Duodenal mucosa (tissue), 2 donors: ENCODE measurements around the gene EPB41L1.

Source experiments
- H3K27ac ChIP-seq: one replicate; pipeline ENCODE4 v1.7.0; 2013; ENCODE audit warnings: low read depth, low read length
- H3K27me3 ChIP-seq, 2 donors: one replicate each; pipeline ENCODE4 v1.7.0; 2013; ENCODE audit warnings: low read length in 2 of 2, control low read depth in 1 of 2; ENCODE audit not compliant: insufficient read depth in 2 of 2, control insufficient read depth in 1 of 2
- H3K36me3 ChIP-seq, 2 donors: one replicate each; pipeline ENCODE4 v1.7.0; 2013; ENCODE audit warnings: low read length in 2 of 2, control low read depth in 1 of 2; ENCODE audit not compliant: insufficient read depth in 2 of 2, control insufficient read depth in 1 of 2
- H3K4me1 ChIP-seq, 2 donors: one replicate each; pipeline ENCODE4 v1.7.0; 2013; ENCODE audit warnings: low read length in 2 of 2, control low read depth in 1 of 2; ENCODE audit not compliant: insufficient read depth in 2 of 2, control insufficient read depth in 1 of 2
- H3K4me3 ChIP-seq, 2 donors: one replicate each; pipeline ENCODE4 v1.7.0; 2013; ENCODE audit warnings: low read length in 2 of 2, low read depth in 1 of 2
- H3K9ac ChIP-seq, 2 donors: one replicate each; pipeline ENCODE4 v1.7.0; 2013; ENCODE audit warnings: low read length in 2 of 2, low read depth in 1 of 2
- H3K9me3 ChIP-seq, 2 donors: one replicate each; pipeline ENCODE4 v1.7.0; 2013; ENCODE audit warnings: low read length in 2 of 2, control low read depth in 1 of 2; ENCODE audit not compliant: control insufficient read depth in 1 of 2

The EPB41L1 gene

DNA sequence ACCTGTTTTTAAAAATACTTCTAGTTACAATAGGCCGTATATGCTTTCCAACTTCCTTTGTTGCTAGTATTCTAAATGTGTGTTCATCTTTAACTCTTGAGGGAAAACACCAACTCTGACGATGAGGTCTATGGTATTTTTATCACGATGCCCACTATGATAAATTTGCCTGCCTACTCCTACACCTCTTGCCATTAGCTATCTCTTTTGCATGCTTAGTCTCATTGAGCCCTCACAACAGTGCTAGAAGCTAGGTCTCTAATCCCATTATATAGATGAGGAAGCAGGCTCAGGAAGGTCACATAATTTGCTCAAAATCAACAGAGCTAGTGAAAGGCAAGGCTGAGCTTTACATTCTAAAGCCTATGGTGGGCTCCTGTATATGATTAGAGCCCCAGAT, 94.9 kb downstream of the EPB41L1 start:
- Histone ChIP-seq H3K9ac (no peak overlapping the region), H3K9me3 (no peaks in the 10 kb centered on the region), H3K27me3 (no peaks in the 10 kb centered on the region), H3K4me3 (no peak overlapping the region), H3K4me1 (no peaks in the 10 kb centered on the region), H3K27ac (no peak overlapping the region), H3K36me3 (peaks cover 40 to 70% of the 10 kb centered on the region in 2 donors)

DNA sequence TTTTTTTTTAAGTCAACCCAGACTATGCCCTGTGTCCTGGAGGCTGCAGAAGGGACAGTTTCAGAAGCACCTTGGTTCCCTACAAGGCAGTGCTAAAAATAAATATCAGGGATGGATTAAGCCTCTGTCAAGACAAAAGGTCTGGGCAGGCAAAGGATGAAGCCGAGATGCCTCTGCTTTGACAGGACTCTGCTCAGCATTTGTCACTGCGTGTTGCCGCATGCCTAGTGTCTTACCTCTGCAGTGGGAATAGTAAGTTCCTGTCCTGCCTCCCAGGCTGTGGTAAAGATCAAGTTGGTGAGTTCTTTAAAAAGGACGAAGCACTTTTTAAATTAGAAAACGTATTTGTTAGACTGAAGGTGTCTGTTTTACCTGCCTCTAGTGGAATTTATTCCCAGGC, 96.9 kb downstream of the EPB41L1 start:
- no peaks in the 10 kb centered on the region for H3K27me3 ChIP-seq
- no peaks in the 10 kb centered on the region for H3K9me3 ChIP-seq
- no peak overlapping the region for H3K27ac ChIP-seq
- H3K4me1 ChIP-seq = no peaks in the 10 kb centered on the region
- peaks cover 22 to 66% of the 10 kb centered on the region in 2 donors for H3K36me3 ChIP-seq
- no peak overlapping the region for H3K9ac ChIP-seq
- no peak overlapping the region for H3K4me3 ChIP-seq

DNA sequence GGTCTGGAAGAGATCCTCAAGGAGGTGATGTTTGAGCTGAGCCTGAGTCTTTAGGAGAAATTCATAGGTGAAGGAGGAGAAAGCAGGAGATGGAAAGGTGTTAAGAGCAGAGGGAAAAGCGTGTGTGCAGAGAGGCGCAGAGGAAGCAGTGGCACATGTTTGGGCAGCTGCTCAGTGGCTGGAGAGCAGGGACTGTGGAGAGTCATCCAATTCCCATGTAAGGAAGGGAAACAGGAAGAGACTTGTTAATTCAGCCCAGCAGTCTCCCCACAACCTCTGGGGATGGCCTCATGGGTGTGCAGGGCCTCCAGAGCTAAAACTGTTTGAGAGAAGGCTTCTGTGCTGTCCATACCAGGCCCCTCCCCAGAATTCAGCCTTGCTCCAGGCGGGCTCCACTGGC, 98.0 kb downstream of the EPB41L1 start:
- Histone ChIP-seq H3K9me3 (no peaks in the 10 kb centered on the region), H3K36me3 (peaks cover 25 to 64% of the 10 kb centered on the region in 2 donors), H3K4me1 (no peaks in the 10 kb centered on the region), H3K9ac (no peak overlapping the region), H3K4me3 (no peak overlapping the region), H3K27ac (no peak overlapping the region), H3K27me3 (no peaks in the 10 kb centered on the region)

DNA sequence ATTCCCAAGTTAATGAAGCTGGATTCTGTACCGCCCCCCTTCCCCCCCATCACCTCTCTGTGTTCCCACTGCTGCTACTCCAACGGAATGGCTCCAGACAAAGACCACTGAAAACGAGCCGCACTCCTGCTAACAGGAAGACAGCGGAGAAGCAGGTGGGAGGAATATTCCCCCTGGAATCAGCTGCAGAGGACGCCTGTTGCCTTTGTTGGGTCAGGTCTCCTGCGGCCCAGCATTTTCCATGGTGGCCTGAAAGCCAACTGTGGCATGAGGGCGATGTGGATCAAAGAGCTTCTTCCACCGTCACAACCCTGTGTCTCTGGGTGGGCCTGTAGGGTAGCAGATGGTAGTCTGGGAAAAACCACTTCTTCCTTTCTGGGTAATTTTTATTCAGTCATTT, 98.5 kb downstream of the EPB41L1 start:
- Histone ChIP-seq H3K4me3 (no peak overlapping the region), H3K9me3 (no peaks in the 10 kb centered on the region), H3K9ac (no peak overlapping the region), H3K36me3 (peaks cover 26 to 63% of the 10 kb centered on the region in 2 donors), H3K27ac (no peak overlapping the region), H3K4me1 (no peaks in the 10 kb centered on the region), H3K27me3 (no peaks in the 10 kb centered on the region)

DNA sequence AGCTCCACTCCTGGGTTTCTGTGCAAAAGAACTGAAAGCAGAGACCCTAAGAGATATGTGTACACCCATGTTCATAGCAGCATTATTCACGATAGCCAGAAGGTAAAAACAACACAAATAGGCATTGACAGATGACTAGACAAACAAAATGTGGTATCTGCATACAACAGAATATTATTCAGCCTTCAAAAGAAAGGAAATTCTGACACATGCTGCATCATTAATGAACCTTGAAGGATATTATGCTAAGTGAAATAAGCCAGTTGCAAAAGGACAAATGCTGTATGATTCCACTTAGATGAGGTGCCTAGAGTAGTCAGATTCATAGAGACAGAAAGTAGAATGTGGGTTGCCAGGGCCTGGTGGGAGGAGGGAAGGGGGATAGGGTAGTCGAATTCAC, 99.5 kb downstream of the EPB41L1 start:
- no peak overlapping the region for H3K9ac ChIP-seq
- H3K4me1 ChIP-seq = no peaks in the 10 kb centered on the region
- no peak overlapping the region for H3K4me3 ChIP-seq
- H3K9me3 ChIP-seq = no peaks in the 10 kb centered on the region
- H3K27ac ChIP-seq = no peak overlapping the region
- peaks cover 28 to 57% of the 10 kb centered on the region in 2 donors for H3K36me3 ChIP-seq
- H3K27me3 ChIP-seq = no peaks in the 10 kb centered on the region

DNA sequence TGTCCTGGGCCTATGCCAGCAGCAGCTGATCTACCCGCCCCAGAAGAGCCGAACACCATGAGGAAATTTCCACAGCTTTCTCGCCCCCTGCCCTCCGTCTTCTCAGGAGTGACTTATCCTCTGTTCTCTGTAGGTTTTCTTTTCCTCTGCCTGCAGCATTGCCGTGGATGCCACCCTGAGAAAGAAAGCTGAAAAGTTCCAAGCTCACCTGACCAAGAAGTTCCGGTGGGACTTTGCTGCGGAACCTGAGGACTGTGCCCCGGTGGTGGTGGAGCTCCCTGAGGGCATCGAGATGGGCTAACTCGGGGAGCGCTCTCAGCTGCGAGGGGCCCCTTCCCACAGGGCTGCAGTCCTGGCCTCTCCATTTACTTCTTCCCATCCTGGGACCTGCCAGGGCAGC, 100.9 kb downstream of the EPB41L1 start:
- Histone ChIP-seq H3K4me1 (no peaks in the 10 kb centered on the region), H3K27me3 (no peaks in the 10 kb centered on the region), H3K9me3 (no peaks in the 10 kb centered on the region), H3K9ac (no peak overlapping the region), H3K4me3 (no peak overlapping the region), H3K27ac (no peak overlapping the region), H3K36me3 (peaks cover 21 to 52% of the 10 kb centered on the region in 2 donors)

DNA sequence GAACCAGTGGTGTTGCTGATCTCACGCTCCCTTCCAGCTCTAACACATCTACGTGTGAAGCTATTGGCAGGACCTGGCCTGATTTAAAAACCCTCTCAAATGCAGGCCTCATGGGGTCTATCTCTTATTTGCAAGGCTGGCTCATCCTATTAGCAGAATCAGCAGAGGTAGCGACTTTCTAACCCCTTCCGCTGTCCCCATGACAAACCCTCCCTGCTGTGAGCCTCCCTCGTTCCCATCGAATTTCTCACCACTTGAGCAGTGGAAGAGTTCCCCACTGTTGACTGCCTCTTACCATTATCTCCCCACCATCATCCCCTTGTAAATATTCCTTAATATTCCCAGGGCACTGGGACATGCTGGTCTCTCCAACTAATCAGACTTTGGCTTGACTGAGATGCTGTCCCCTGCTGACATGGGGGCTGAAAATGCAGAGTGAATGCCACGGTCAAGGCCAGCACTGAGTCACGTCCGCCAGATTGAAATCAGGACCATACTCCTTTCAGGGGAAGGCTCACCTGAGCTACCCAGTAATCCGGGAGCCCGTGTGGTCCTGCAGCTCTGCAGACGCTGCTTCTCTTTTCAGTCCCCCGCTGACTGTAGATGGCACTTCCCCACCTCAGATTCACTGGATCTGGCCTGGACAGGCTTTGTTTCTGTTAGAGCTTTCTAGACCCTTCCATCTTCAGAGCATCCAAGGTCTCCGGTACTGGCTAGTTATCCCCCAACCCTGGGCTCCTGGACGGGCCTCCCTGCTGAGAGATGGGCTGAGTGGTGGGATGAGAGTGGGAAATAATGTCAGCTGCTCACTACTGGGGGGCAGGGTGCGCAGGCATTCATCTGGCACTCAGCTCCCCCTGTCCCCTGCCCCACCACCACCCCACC, 104.9 kb downstream of the EPB41L1 start:
- no peak overlapping the region for H3K27ac ChIP-seq
- H3K4me3 ChIP-seq = no peak overlapping the region
- H3K9ac ChIP-seq = no peak overlapping the region
- H3K9me3 ChIP-seq = no peaks in the 10 kb centered on the region
- peaks cover 14 to 29% of the 10 kb centered on the region in 2 donors for H3K36me3 ChIP-seq
- no peaks in the 10 kb centered on the region for H3K4me1 ChIP-seq
- H3K27me3 ChIP-seq = no peaks in the 10 kb centered on the region

DNA sequence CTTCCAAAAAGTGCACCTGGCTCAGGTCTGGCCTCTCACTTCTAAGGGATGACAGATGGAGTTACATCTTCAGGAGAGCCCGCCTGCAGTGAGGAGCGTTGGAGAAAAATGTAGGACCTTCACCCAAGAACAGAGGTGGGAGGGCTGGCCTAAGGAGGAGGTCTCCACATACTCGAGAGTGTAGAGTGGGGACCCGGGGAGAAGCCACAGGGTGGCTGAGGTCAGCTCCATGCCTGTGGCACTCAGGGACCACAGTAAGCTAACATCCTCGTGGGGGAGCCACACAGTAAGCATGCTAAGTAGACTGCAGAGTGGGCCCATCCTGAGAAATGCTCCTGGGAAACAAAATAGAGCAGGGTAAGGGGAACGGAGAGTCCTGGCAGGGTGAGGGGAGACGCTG, 105.8 kb downstream of the EPB41L1 start:
- H3K4me3 ChIP-seq = no peak overlapping the region
- H3K27me3 ChIP-seq = no peaks in the 10 kb centered on the region
- no peak overlapping the region for H3K9ac ChIP-seq
- no peak overlapping the region for H3K27ac ChIP-seq
- H3K36me3 ChIP-seq = peaks cover 14 to 25% of the 10 kb centered on the region in 2 donors
- H3K4me1 ChIP-seq = no peaks in the 10 kb centered on the region
- H3K9me3 ChIP-seq = no peaks in the 10 kb centered on the region

DNA sequence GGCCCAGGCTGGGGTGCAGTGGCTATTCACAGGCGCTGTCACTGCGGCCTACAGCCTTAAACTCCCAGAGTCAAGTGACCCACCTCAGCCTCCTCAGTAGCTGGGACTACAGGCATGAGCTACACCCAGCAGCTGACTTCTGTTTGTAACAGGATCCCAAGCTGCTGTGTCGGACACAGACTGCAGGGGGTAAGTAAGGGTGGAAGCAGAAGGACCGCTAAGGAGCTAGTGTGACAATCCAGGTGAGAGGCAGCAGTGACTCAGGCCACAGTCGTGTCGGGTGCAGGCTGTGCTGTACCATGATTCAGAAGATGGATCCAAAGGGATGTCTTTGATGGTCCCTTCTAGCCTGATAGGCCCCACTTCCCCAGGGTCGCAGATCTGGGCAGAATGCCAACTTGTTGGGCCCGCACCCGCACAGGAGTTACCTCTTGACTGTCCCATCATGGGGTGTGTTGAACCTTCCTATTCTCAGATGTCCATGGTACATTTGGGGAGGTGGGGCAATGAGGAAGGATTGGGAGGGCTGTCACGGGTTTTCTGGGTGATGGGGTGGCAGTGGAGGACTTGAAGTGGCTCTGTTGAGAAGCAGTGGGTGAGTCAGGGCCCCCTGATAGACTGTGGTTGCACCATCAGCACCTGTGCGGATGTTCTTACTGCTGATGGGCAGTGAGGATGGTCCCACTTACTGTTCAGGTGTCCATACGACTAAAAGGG, 107.0 kb downstream of the EPB41L1 start:
- Histone ChIP-seq H3K27me3 (no peaks in the 10 kb centered on the region), H3K36me3 (peaks cover 11 to 13% of the 10 kb centered on the region in 2 donors), H3K4me3 (no peak overlapping the region), H3K4me1 (no peaks in the 10 kb centered on the region), H3K9me3 (no peaks in the 10 kb centered on the region), H3K27ac (no peak overlapping the region), H3K9ac (no peak overlapping the region)

DNA sequence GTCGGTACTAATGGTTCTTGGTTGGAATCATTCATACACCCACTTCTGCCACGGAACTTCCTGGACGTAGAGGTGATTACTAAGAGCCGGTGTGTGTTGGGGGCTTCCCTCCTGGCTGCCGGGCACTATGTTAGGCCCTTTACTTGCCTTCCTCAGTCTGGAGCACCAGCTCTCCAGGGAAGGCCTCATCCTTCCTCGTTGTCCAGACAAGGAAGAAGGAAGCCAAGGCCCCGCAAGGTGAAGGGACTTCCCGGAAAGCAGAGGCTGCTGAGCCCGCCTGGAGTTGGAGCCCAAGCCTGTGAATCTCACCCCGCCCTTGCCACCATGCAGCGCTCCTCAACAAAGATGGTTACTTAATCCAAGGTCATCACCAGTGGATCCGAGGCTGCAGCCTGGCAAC, 107.9 kb downstream of the EPB41L1 start:
- H3K4me1 ChIP-seq = no peaks in the 10 kb centered on the region
- H3K36me3 ChIP-seq = peaks cover 6% of the 10 kb centered on the region in 2 donors
- no peak overlapping the region for H3K9ac ChIP-seq
- no peak overlapping the region for H3K27ac ChIP-seq
- H3K9me3 ChIP-seq = no peaks in the 10 kb centered on the region
- no peak overlapping the region for H3K4me3 ChIP-seq
- no peaks in the 10 kb centered on the region for H3K27me3 ChIP-seq
